ENCODE measurements around the gene SGK1.
"Not testable (repeated sequence)": the region's sequence is repeated elsewhere in the genome, so short reads cannot be mapped to it uniquely, and the experiment has no call there.

SGK1 gene

DNA sequence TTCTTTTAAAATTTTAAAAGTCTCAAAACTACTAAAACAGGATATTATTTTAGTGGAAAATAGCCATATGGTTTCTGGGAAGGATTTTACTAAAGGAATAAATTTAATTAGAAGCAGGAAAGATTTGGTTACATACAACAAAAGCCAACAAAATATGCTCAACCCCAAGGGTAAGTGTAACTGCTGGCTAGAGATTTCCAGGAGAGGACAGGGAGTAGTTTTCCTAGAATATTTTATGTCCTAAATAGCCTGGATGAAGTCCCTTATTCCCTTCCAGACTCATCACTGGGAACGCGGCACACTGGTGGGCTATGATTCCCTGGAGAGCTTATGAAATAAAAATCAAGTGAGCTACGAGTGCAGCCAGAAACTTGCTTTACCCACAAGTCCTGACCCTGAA is 66.6 kb downstream of the SGK1 start:
- no peak for DNase-seq (ENCODE audit: low read depth)

DNA sequence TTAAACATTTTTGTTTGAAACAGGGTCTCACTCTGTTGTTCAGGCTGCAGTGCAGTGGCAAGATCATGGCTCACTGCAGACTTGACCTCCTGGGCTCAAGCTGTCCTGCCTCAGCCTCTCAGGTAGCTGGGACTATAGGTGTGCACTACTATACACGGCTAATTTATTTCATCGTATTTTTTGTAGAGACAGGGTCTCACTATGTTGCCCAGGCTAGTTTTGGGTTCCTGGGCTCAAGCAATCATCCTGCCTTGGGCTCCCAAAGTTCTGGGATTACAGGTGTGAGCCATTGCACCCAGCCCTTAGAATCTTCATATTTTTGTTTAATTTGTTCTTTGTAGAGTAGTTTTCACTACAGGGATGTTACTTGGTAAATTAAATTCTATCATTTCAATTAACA is 67.1 kb downstream of the SGK1 start:
- DNase-seq (ENCODE audit: low read depth): no peak

DNA sequence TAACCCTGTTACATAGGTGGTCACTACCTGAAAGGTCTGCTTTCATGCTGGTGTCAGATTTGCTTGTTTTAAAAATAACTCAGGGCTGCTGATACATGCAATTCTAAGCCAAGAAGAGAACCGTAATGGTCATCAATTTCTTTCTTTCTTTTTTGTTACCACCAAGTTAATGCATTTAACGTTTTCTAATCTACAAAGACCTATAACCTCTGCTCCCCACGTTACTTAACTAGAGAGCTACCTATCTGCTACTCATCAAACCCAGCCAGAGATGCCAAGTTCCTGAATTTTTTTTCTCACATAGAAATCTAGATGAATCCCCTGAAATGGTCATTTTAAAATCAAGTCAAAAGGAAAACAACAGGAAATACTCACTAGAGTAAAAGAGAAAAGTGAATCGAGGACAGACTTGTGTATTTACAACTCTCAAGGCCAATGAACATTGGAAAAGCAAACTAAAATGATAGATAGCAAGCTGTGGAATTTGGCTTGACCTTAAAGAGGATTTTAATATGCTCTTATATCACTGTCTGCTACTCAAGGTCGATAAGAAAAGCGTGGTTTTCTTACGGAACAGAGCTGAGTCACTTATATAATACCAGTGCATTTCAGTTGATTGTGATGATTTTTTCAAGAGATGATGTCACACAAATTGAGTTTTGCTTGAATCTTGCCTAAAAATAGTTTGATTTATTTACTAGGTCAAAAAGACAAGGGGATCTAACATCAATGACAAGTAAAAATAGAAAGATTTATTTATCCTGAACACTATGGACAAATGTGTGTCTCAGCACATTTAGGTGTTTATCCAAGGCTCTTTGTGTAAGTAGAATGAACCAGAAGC is 67.9 kb downstream of the SGK1 start:
- no peak for DNase-seq (ENCODE audit: low read depth)

DNA sequence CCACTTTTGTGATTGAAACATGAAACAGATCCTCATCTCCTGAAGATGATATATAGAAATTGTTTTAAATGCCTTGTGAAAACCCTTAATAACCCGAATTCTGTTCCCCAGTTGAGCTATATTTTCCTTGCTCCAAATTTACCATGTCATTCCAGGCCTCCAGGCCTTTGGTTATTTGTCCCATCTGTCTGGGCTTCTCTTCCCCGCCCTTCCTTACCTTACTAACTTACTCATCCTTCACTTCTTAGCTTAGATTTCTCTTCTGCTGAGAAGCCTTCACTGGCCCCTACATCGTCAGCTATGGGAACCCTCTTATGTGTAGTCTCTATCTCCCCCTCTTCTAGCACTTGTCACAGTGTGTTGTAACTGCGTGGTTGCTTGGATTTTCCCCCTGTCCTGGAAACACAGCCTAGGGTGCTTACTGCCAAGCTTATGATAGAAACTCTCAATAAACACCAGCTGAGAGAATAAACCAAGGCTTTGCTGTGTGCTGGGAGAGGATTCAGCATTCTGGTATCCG is 68.6 kb downstream of the SGK1 start:
- no peak for DNase-seq (ENCODE audit: low read depth)

DNA sequence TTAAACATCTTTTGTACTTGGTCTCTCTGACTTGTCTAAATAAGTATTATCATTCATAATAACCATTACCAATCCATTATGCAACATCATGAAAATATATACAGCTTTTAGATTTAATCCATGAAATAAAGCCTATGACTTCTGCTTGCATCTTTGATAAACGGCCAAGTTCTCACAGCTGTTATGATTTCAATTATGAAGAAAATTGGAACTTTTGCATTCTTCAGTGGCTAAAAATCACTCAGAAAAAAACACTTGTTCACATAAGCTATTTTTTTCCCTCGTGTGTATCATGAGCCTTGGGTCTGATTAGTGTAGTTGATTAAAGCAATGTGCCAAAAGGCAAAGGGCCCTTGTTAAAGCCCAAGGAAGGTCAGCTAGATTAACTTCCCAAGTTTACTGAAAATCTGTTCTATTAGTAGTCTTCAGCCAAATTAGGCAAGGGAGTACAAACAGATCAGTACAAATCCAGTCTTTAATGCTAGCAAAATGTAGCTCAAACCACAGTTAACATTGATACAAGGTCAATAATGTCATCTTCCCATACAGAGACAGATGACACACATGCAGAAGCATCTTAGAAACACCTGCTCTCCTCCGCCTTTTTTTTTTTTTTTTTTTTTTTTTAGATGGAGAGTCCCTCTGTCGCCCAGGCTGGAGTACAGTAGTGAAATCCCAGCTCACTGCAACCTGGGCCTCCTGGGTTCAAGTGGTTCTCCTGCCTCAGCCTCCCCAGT is 69.9 kb downstream of the SGK1 start:
- DNase-seq (ENCODE audit: low read depth): no peak

DNA sequence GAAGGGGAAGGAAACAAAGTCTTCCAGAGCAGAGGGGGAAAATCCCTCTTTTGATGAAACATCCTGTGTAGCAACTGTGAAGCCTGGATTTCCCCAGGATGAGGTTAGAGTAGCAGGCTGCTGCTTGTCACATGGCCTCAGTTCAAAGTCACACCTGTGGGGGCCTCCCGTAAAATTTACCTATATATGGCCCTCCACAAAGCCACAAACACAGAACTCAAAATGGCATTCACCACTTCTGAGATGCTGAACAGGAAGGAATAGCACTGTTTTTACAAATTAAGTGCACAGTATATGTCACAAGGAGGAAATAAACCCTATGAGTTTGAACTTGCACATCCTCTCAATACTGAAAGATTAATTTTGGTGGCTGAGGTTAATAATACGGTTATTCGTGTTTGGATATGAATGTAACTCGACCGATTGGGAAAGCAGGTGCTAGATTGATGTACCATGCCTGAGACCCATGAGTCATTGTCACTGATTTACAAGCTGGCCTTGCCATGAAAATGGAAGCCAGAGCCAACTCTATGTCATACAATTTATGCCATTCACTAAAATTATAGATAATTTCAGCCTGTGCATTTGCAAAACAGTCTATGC is 70.6 kb downstream of the SGK1 start:
- peak; percentile 38 for DNase-seq (ENCODE audit: low read depth)

DNA sequence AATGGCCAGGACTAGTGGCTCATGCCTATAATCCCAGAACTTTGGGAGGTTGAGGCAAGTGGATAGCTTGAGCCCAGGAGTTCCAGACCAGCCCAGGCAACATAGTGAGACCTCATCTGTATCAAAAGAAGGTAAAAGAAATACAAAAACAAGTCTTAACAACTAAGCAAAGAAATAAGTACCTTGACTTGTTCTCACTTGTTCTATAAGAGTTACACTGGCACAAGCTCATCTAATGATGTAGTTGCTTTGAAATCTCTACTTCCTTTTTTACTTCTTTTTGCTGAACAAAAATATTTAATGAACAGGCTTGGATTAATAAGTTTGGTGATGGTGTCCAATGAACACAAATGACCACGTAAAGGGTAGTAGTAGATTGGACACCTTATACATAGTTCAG is 72.2 kb downstream of the SGK1 start:
- DNase-seq (ENCODE audit: low read depth): no peak

DNA sequence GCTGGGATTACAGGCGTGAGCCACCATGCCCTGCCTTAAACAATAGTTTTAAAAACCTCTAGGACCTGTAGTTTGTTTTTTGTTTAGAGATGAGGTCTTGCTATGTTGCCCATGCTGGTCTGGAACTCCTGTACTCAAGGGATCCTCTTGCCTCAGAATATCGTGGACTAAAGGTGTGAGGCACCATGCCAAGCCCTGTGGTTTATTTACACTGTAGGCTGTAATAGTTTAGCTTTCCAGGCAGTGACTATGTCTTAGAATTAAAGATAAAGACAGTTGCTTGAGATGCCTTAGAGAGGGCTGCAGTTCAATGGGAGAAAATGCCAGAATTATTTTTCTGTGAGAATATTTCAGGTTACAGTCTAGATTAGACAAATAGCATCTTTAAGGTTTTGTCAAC is 72.9 kb downstream of the SGK1 start:
- no peak for DNase-seq (ENCODE audit: low read depth)

DNA sequence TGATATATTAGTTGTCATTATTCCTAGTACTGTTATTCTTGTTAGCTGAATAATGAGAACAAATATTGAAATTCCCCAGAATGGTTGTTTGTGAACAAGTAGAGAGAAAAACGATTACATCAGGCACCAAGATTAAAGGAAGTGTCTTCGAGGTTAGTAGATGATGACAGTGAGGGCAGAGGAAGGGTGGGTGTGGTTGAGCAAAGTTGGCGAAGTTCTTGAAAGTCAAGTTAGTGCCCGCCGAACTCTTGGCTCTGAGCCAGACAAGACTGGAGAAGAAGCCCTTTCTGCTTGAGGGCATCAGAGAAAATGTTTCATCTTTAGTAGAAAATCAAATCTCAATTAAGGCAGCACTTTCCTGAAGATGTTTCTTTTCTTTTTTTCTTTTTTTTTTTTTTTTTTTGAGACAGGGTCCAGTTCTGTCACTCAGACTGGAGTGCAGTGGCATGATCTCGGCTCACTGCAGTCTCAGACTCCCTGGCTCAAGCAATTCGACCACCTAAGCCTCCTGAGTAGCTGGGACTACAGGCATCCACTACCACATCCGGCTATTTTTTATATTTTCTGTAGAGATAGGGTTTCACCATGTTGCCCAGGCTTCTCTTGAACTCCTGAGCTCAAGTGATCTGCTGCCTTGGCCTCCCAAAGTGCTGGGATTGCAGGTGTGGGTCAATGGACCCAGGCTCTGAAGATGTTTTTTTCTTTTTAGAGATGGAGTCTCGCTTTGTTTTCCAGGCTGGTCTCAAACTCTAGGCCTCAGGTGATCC is 77.1 kb downstream of the SGK1 start:
- peak; percentile 66 for DNase-seq (ENCODE audit: low read depth)

DNA sequence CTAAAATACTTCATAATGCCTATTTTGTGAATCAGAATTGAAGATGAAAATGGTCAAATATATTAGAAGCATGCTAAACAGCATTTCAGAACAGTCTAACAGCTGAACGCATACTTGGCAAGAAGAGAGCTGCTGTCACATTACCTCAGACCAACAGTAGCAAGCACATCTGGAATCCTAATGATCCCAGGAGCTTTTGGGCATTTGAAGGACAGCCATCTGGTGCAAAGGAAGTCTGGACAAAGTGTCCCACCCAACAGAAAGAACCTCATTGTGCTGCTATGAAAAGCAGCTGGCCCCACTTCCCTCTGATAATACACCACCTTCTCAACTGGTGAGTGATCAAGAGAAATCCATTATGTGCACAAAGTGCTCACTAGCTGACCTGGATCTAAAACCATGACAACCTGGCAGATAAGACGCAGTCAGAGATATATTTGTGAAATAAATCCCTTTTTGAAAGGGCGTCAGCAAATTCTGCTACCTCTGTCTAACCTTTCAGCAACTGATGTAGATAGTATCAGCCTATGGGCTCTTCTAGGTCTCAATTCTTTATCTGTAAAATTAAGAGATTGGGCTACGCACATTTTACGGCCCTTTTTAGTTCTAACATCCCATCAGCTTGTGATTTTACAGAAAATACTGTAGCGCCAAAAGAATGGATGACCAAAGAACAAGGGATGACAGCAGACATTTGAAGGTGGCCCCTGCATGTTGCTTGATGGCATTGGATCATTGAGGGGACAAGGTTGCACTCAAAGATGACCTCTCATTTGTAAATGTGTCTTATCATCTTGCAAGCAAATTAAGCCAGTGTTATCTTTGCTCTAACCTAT is 78.7 kb downstream of the SGK1 start:
- DNase-seq (ENCODE audit: low read depth): no peak

DNA sequence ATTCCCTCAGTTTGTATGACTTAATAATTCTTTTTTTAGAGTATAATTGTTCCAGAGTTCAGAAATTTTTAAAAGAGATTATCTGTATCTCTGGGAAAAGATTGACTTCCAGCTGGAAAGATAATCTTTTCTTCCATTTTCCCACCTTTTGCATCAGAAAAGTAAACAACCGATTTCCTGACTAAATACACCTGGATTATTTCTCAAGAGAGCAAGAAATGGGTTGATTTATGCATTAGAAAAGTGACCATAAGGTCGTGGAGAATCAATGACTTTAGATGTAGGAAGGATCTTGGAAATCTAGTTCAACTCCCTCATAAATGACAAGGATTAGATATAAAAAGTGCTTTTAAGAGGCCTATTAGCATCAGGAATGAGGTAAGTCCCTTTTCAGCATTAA is 79.9 kb downstream of the SGK1 start:
- DNase-seq (ENCODE audit: low read depth): no peak

DNA sequence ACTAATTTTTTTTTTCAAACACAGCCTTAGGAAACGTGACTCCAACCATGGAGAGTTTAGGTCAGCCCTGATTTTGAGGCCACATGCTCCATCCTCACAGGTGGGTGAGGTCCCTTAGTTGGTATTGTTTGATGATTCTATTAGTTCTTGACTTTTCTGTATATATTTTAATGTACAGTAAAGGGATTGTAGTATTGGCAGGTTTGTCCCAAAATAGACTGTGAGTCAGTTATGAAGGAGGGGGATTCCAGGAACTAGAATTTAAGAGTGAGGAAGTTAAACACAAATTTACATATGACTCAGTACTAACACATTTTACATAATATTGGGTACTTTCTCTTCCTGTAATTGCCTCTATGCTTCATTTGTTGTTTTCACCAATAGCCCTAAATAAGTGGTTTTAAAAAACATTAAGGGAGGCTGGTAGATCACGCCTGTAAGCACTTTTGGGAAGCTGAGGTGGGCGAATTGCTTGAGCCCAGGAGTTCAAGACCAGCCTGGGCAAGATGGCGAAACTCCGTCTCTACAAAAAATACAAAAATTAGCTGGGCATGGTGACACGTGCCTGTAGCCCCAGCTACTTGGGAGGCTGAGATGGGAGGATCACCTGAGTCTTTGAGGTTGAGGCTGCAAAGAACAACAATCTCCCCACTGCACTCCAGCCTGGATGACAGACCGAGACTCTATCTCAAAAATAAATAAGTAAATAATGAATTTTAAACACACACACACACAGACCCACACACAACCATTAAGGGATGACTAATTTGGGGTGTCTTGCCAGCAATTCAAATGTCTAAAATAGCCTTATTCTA is 81.8 kb downstream of the SGK1 start:
- no peak for DNase-seq (ENCODE audit: low read depth)

DNA sequence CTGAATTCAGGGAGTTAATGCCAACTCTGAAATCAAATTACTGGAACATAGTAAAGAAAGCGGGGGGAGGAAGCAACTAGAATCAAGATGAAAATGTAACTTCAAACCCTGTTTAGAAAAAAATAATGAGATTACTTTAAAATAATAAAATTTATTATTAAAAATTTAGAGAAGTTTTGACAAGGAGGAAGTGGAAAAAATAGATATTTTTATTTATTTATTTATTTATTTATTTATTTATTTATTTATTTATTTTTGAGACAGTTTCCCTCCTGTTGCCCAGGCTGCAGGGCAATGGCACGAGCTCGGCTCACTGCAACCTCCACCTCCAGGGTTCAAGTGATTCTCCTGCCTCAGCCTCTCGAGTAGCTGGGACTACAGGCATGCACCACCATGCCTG is 82.6 kb downstream of the SGK1 start:
- DNase-seq (ENCODE audit: low read depth): not testable (repeated sequence)

DNA sequence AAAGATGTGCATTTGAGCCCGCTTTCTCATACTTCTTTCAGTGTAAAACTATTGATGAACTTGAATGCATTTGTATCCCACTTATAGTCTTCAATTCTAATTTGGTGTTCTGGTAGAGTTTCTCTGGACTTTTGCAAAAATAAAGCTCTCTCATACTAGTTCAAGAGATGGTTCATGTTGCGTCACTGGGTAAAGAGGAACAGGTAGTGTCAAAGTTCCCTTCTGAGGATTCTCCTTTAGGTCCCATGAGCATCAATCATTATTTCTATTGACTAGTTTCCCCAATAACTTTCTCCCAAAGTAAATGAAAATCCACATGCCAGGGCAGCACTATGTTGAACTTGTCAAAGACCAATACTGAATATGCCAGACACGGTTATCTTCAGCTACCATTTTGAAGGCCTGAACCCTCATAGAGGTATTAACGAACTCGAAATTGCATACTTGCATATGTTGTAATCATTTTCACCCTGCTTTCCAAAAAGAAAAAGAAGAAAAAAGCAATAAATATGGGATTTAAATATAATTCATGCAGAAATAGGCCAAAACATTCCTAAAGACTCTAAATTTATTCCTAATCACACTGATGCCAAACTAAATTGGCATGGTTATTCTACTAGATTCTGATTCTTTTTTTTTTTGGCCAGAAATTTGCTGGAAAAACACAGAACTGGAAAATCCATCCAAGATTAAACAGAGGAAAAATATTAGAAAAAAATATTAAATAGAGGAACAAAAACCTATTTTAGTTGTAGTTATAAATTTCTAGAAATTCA is 84.5 kb downstream of the SGK1 start:
- DNase-seq (ENCODE audit: low read depth): no peak

DNA sequence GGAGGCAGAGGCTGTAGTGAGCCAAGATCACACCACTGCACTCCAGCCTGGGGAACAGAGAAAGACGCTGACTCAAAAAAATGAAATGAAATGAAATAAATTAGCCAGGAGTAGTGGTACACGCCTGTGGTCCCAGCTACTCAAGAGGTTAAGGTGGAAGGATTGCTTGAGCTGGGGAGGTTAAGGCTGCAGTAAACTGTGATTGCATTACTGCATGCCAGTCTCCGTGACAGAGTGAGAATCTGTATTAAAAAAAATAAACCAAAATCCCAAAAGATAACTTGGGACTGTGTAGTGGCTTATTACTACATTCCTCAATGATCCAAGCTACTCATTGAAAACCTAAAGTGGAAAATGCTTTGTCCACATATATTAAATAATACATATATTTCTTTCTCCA is 87.0 kb downstream of the SGK1 start:
- DNase-seq (ENCODE audit: low read depth): no peak

DNA sequence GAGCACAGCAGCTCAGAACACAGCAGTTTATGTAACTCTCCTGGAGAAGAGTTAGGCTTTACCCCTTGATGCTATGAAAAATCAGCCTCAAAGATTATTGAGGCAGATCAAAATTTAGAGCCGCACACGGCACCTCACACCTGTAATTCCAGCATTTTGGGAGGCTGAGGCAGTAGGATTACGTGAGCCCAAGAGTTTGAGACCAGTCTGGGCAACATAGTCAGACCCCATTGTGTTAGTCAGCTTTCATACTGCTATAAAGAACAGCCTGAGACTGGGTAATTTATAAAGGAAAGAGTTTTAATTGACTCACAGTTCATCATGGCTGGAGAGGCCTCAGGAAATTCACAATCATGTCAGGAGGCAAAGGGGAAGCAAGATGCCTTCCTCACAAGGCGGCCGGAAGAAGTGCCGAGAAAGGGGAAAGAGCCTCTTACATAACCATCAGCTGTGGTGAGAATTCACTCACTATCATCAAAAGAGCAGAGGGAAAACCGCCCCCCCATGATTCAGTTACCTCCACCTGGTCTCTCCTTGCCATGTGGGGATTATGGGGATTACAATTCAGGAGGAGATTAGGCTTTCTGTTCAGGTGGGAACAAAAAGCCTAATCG is 87.7 kb downstream of the SGK1 start:
- no peak for DNase-seq (ENCODE audit: low read depth)

DNA sequence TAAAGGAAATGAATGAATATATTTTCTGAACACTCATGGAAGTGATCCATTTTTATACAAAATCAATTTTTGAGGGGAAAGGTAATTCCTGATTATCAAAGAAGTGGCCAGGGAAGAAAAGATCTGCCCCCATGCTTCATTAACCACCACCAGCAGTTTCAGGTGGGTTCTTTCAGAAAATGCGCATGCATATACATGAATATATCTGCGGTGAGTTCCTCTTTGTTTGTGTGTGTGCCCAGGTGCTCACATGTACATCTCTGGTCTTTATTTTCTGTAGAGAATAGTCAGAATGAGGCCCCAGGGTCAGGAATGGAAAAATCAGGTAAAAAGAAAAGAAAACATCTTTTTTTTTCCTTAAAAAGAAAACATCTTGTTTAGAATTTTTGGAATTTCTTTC is 88.4 kb downstream of the SGK1 start:
- DNase-seq (ENCODE audit: low read depth): no peak

DNA sequence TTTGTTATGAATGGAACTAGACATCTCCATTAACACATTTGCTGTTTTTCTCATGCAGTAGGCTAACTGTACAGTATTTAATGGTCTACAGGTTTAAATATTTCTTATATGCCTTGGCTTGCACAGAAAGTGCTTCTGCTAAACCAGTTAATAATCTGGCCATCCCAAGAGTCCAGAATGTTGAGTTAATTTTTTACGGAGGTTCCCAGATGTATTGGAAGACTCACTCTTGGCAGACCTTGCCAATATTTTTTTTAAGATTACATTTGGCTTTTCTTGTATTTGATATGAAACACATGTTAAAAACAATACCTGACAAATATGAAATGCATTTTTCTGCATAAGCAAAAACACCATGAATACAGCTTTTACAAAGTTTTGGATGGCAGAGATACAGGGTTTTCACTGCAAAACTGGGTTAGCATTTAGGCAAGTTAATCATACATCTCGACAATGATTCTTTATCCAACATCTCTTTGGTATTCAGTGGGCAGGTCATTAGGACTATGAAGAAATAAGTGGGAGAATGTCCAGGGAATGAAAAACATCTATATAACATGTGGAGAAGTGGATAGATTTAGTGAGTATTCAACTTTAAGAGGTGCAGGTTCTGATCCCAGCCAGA is 94.0 kb downstream of the SGK1 start:
- DNase-seq (ENCODE audit: low read depth): no peak

DNA sequence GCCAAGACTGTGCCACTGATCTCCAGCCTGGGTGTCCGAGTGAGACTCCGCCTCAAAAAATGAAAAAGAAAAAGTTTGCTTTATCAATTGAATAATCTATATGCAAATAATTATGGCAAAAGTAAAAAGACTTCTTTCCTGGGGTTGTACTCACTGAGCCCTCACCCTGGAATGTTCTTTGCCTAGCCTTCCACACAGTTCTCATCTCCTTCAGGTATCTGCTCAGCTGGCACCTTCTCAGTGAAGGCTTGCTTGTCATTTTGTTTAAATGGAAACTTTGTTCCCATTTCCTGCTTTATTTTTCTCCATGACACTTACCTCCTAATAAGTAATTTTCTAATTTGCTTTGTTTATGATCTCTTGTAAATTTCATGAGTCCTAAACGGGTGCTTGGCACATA is 96.7 kb downstream of the SGK1 start:
- no peak for DNase-seq (ENCODE audit: low read depth)
